DND-41 (cell line): ENCODE data around the gene COX7A1.
"Not testable (repeated sequence)": the region's sequence is repeated elsewhere in the genome, so short reads cannot be mapped to it uniquely, and the experiment has no call there.

Experiments
- CTCF ChIP-seq: IDR thresholded peaks from 2 replicates; pipeline ENCODE4 v1.5.1; 2012; ENCODE audit warnings: borderline replicate concordance, low read length, moderate library complexity, mild to moderate bottlenecking; ENCODE audit not compliant: poor library complexity, severe bottlenecking; ENCODE audit errors: extremely low read depth
- EZH2 ChIP-seq: IDR thresholded peaks from 3 replicates; pipeline ENCODE4 v1.6.1; 2012; ENCODE audit warnings: borderline replicate concordance, low read depth, mild to moderate bottlenecking, moderate library complexity, low read length, inconsistent platforms; ENCODE audit not compliant: severe bottlenecking

GRCh38 chr19:36179077-36179476 lies 26.8 kb upstream of the COX7A1 start:
- not testable (repeated sequence) for TF ChIP-seq CTCF, EZH2
